Osteocyte (in vitro differentiated cells): ENCODE measurements around the gene FOXF2. TPM values are rescaled to one million over a fixed set of nuclear protein-coding genes. Genes with fewer than 3 reads are reported as not detected.

Experiments used
- DNase-seq: peaks from one replicate; pipeline ENCODE4 v3.0.0; 2021; ENCODE audit warnings: mixed read lengths; ENCODE audit not compliant: unreplicated experiment; ENCODE audit errors: extremely low spot score
- H3K27ac Mint-ChIP-seq: one replicate; pipeline ENCODE4 v1.8.0; 2021; ENCODE audit warnings: mild to moderate bottlenecking, mixed read lengths; ENCODE audit not compliant: unreplicated experiment
- H3K27me3 Mint-ChIP-seq: one replicate; pipeline ENCODE4 v1.8.0; 2021; ENCODE audit warnings: mixed read lengths; ENCODE audit not compliant: unreplicated experiment
- H3K36me3 Mint-ChIP-seq: one replicate; pipeline ENCODE4 v1.8.0; 2021; ENCODE audit warnings: mixed read lengths; ENCODE audit not compliant: unreplicated experiment
- H3K4me1 Mint-ChIP-seq: one replicate; pipeline ENCODE4 v1.8.0; 2021; ENCODE audit warnings: mixed read lengths; ENCODE audit not compliant: unreplicated experiment
- H3K4me3 Mint-ChIP-seq: one replicate; pipeline ENCODE4 v1.8.0; 2021; ENCODE audit warnings: mild to moderate bottlenecking, moderate library complexity, mixed read lengths; ENCODE audit not compliant: unreplicated experiment
- H3K9me3 Mint-ChIP-seq: one replicate; pipeline ENCODE4 v1.8.0; 2021; ENCODE audit warnings: mixed read lengths; ENCODE audit not compliant: unreplicated experiment
- long read RNA-seq: library from polyadenylated mRNA; unstranded; transcript quantifications from one replicate; pipeline ENCODE4 v2.0.0, GENCODE V29; 2021
- total RNA-seq: library from RNA; stranded (reverse); gene quantifications from 2 replicates; pipeline ENCODE4 v1.2.1, GENCODE V29; 2021
- TF ChIP-seq, protein P1 (sequence below): fragments of 200-600 bp; sonication (generic); IDR thresholded peaks from 2 replicates; pipeline ENCODE4 v1.5.0; 2021; ENCODE audit warnings: antibody characterized with exemption, mild to moderate bottlenecking, moderate library complexity

The FOXF2 gene
- total RNA-seq = 1.5 and 1.8 TPM in 2 replicates
- long read RNA-seq, partial matches to known transcripts = 0 of 1 reads
- long read RNA-seq, other reads (novel, unspliced or antisense) = 0 of 1 reads

DNA sequence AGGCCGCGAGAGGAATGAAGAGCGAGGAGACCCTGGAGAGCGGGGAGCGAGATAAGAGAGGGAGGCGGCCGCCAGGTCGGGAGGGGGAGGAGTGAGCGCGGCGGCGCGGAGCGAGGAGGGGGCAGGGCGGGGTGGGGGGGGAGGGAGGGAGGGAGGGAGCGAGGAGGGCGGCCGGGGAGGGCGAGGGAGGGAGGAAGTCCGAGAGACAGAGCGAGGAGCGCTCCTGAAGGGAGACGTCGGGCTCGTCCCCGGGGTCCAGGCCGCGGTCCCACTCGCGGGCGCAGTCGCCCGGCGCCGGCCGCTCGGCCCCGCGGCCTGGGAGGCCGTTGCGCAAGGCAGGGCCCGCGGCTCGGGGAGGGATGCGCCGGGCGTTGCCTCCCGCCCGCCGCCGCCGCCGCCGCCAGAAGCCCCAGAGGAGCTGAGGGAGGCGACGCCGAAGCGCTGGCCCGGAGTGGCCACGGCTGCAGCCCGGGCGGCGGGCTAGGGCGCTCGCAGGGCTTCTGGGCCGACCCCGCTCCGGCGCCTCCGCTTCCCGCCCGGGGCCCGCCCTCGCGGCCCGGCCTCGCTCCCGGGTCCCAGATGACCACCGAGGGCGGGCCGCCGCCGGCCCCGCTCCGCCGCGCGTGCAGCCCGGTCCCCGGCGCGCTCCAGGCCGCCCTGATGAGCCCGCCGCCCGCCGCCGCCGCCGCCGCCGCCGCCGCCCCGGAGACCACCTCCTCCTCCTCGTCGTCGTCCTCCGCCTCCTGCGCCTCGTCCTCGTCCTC is at the start of gene FOXF2:
Gene FOXF2 (plus strand): TSS at position 208 of the 764 bp plus-strand sequence. CDS start 372 bp downstream, at position 580.
- peaks cover 71% of the 10 kb centered on the region for H3K27me3 Mint-ChIP-seq
- no peak for DNase-seq
- H3K27ac Mint-ChIP-seq = peak within 1 kb of the TSS; percentile 50
- H3K4me1 Mint-ChIP-seq = peaks cover 38% of the 10 kb centered on the region
- peak within 1 kb of the TSS; percentile 82 for H3K4me3 Mint-ChIP-seq
- H3K36me3 Mint-ChIP-seq = peaks cover 4% of the 10 kb centered on the region
- TF ChIP-seq, protein P1, sequence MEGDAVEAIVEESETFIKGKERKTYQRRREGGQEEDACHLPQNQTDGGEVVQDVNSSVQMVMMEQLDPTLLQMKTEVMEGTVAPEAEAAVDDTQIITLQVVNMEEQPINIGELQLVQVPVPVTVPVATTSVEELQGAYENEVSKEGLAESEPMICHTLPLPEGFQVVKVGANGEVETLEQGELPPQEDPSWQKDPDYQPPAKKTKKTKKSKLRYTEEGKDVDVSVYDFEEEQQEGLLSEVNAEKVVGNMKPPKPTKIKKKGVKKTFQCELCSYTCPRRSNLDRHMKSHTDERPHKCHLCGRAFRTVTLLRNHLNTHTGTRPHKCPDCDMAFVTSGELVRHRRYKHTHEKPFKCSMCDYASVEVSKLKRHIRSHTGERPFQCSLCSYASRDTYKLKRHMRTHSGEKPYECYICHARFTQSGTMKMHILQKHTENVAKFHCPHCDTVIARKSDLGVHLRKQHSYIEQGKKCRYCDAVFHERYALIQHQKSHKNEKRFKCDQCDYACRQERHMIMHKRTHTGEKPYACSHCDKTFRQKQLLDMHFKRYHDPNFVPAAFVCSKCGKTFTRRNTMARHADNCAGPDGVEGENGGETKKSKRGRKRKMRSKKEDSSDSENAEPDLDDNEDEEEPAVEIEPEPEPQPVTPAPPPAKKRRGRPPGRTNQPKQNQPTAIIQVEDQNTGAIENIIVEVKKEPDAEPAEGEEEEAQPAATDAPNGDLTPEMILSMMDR = no peak
- no peaks in the 10 kb centered on the region for H3K9me3 Mint-ChIP-seq

DNA sequence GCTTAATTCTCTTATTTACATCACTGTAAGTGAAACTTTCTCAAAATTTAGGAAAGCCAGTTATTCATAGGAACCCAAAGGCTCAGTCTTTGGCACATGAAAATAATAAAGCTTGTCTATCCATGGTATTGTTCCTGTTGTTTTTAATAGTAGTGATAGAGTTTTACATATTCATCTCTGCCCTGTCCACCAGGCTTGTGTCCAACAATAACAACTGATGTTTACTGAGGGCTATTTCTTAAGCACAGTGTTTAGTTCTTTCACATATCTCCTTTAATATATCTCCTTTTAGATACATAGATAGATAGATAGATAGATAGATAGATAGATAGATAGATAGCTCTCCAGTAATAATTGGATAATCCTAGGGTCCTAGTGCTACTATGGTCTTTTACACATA is 43.3 kb upstream of the FOXF2 start:
- H3K4me1 Mint-ChIP-seq = no peaks in the 10 kb centered on the region
- DNase-seq = no peak

DNA sequence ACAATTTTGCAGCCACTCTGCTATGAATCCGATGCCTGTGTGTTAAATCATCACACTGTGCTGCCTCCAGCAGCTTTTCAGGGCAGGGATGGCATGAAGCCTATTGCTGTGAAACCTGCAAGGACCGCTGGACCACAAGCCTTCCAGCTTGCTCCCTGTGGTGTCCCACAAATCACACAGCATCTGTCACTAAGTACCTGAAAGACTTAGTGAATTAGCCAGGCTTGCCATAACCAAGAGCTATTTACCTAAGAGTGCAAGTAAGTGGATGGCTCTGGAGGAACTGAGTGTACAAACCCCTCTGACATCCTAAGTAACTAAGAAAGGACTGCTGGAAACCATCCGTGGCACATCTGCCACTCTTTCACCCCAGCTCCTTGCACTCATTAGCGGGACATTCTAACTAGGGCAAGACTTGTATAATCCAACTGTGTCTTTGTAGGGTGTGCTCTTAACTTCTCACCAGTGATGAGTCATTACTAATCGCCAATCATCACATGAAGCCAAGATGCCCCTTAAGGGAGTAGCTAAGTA is 42.8 kb upstream of the FOXF2 start:
- Mint-ChIP-seq H3K9me3 (peaks cover 14% of the 10 kb centered on the region), H3K36me3 (no peaks in the 10 kb centered on the region), H3K27ac (no peak overlapping the region), H3K4me3 (no peak overlapping the region), H3K27me3 (peaks cover 30% of the 10 kb centered on the region), H3K4me1 (no peaks in the 10 kb centered on the region)
- no peak for DNase-seq
- TF ChIP-seq, protein P1 = no peak

More for the DNA sequence above, 43.3 kb upstream of the FOXF2 start:
- H3K27me3 Mint-ChIP-seq = peaks cover 35% of the 10 kb centered on the region
- TF ChIP-seq, protein P1 = no peak
- H3K36me3 Mint-ChIP-seq = no peaks in the 10 kb centered on the region
- no peak overlapping the region for H3K27ac Mint-ChIP-seq
- H3K4me3 Mint-ChIP-seq = no peak overlapping the region
- peaks cover 9% of the 10 kb centered on the region for H3K9me3 Mint-ChIP-seq

DNA sequence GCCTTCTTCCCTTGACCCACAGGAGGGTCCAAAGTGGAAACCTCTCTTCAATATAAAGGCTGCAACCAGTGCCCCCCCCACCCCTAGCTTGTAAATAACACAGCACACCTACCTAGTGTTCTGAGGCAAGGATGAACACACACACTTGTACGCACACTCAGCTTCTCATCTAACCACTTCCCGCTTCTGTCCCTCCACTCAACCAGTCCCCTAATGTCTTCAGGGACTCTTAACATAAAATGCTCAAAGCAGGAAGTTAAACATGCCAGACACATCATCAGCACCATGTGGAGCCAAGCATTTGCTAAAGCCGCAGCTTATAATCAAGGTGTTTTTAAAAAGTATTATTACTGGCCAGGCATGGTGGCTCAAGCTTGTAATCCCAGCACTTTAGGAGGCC is 42.2 kb upstream of the FOXF2 start:
- H3K36me3 Mint-ChIP-seq = no peaks in the 10 kb centered on the region

DNA sequence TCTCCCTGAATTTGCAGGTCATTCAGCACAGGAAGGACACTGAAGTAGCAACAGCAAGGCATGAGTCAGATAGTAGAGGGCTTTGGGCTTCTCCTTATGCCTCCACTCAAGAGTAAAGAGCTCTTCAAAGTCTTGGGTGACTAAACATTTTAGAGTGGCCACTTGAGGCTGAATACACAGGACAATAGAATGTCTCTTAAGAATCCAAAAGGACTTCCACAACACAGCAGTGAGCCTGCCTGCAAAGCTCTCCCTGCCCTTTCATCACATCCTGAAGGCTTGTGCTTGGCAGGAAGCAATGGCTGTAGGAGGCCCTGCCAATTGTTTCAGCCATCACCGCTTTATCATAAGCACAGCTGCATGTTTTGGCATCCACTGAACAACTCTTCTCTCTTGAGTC is 40.7 kb upstream of the FOXF2 start:
- Mint-ChIP-seq H3K4me1 (no peaks in the 10 kb centered on the region), H3K27me3 (peaks cover 26% of the 10 kb centered on the region), H3K4me3 (no peak overlapping the region), H3K27ac (no peak overlapping the region), H3K36me3 (no peaks in the 10 kb centered on the region), H3K9me3 (peaks cover 15% of the 10 kb centered on the region)
- TF ChIP-seq, protein P1 = no peak
- no peak for DNase-seq

More for the DNA sequence above, 42.2 kb upstream of the FOXF2 start:
- Mint-ChIP-seq H3K9me3 (peaks cover 15% of the 10 kb centered on the region), H3K27me3 (peaks cover 26% of the 10 kb centered on the region), H3K4me1 (no peaks in the 10 kb centered on the region), H3K4me3 (no peak overlapping the region), H3K27ac (no peak overlapping the region)
- DNase-seq = no peak
- TF ChIP-seq, protein P1 = no peak
